Astrocyte (in vitro differentiated cells and primary cell): ENCODE measurements around the gene RPS6KA2. TPM values are rescaled to one million over a fixed set of nuclear protein-coding genes. Genes with fewer than 3 reads are reported as not detected.
A peak's percentile ranks its signal among the peaks of the same experiment; 100 is the strongest.

Experiments used
- DNase-seq: peaks from one replicate; pipeline ENCODE4 v3.0.0-alpha.2; 2010; ENCODE audit warnings: low read depth
- FAIRE-seq: peaks from 2 replicates; lab custom pipeline; 2011; peaks lifted over from hg19 to GRCh38; lab: Jason Lieb, UNC
- H2AFZ ChIP-seq: 2 replicates; pipeline ENCODE4 v1.6.0; 2012; ENCODE audit warnings: low read depth, low read length, inconsistent platforms
- H3K27ac ChIP-seq: 2 replicates; pipeline ENCODE4 v1.5.1; 2011; ENCODE audit warnings: low read depth, low read length, inconsistent platforms
- H3K27me3 ChIP-seq: 2 replicates; pipeline ENCODE4 v1.6.0; 2011; ENCODE audit warnings: low read length, inconsistent platforms; ENCODE audit not compliant: insufficient read depth
- H3K36me3 ChIP-seq: 2 replicates; pipeline ENCODE4 v1.5.1; 2011; ENCODE audit warnings: low read length, inconsistent platforms; ENCODE audit not compliant: insufficient read depth
- H3K4me1 ChIP-seq: 2 replicates; pipeline ENCODE4 v1.5.1; 2011; ENCODE audit warnings: low read length, inconsistent platforms; ENCODE audit not compliant: insufficient read depth
- H3K4me2 ChIP-seq: 2 replicates; pipeline ENCODE4 v1.6.0; 2012; ENCODE audit warnings: low read length, inconsistent platforms
- H3K4me3 ChIP-seq: 2 replicates; pipeline ENCODE4 v1.5.1; 2011; ENCODE audit warnings: low read depth, mild to moderate bottlenecking, low read length, inconsistent platforms; ENCODE audit not compliant: insufficient read depth
- H3K79me2 ChIP-seq: 2 replicates; pipeline ENCODE4 v1.6.0; 2012; ENCODE audit warnings: mild to moderate bottlenecking, low read length, inconsistent platforms; ENCODE audit not compliant: insufficient read depth
- H3K9ac ChIP-seq: 2 replicates; pipeline ENCODE4 v1.6.0; 2012; ENCODE audit warnings: mild to moderate bottlenecking, low read length, inconsistent platforms
- H3K9me3 ChIP-seq: 2 replicates; pipeline ENCODE4 v1.5.1; 2012; ENCODE audit warnings: low read depth, mild to moderate bottlenecking, low read length, inconsistent platforms; ENCODE audit not compliant: insufficient read depth
- H4K20me1 ChIP-seq: 2 replicates; pipeline ENCODE4 v1.6.0; 2012; ENCODE audit warnings: low read length, inconsistent platforms; ENCODE audit not compliant: insufficient read depth
- H3K27ac Mint-ChIP-seq: one replicate; pipeline ENCODE4 v1.8.0; 2021; ENCODE audit warnings: mild to moderate bottlenecking, mixed read lengths; ENCODE audit not compliant: unreplicated experiment
- H3K27me3 Mint-ChIP-seq: one replicate; pipeline ENCODE4 v1.8.0; 2021; ENCODE audit warnings: low read depth, mixed read lengths; ENCODE audit not compliant: unreplicated experiment
- H3K36me3 Mint-ChIP-seq: one replicate; pipeline ENCODE4 v1.8.0; 2021; ENCODE audit warnings: low read depth, mixed read lengths; ENCODE audit not compliant: unreplicated experiment
- H3K4me1 Mint-ChIP-seq: one replicate; pipeline ENCODE4 v1.8.0; 2021; ENCODE audit warnings: low read depth, mixed read lengths; ENCODE audit not compliant: unreplicated experiment
- H3K4me3 Mint-ChIP-seq: one replicate; pipeline ENCODE4 v1.8.0; 2021; ENCODE audit warnings: mild to moderate bottlenecking, moderate library complexity, mixed read lengths; ENCODE audit not compliant: unreplicated experiment
- H3K9me3 Mint-ChIP-seq: one replicate; pipeline ENCODE4 v1.8.0; 2021; ENCODE audit warnings: mild to moderate bottlenecking, mixed read lengths; ENCODE audit not compliant: unreplicated experiment
- EZH2 ChIP-seq: IDR thresholded peaks from 2 replicates; pipeline ENCODE4 v1.6.1; 2012; ENCODE audit warnings: mild to moderate bottlenecking, low read length, inconsistent platforms; ENCODE audit not compliant: insufficient read depth
- total RNA-seq: library from RNA; stranded (reverse); gene quantifications from 2 replicates; pipeline ENCODE4 v1.2.1, GENCODE V29; 2021
- TF ChIP-seq, protein P1 (sequence below): IDR thresholded peaks from 2 replicates; pipeline ENCODE4 v1.5.1; 2011; ENCODE audit warnings: low read depth, mild to moderate bottlenecking, inconsistent platforms, low read length, moderate library complexity; ENCODE audit not compliant: insufficient read depth

Gene RPS6KA2
- total RNA-seq, 1 donor from 2014 or later = 33.5 TPM

DNA sequence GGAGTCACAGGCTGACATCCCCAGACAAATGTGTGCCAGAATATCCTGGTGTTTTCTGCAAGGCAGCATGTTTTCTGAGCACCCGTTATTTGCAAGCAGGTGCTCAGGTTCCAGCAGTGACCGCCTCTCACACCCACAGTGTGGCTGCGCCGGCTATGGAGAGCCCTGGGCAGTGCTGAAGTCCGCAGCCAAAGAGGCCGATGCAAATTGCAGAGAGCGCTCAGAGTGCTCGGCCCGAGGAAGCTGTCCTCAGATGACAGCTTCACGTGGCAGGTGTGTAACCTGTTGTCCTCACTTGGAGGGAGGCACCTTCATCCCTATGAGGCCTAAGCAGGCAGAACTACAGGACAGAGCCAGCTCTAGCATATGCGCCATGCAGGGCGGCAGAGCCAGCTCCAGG lies 220.9 kb downstream of the RPS6KA2 start:
- H3K36me3 Mint-ChIP-seq = peaks cover 9% of the 10 kb centered on the region
- Histone ChIP-seq H3K27ac (no peak overlapping the region), H2AFZ (no peak overlapping the region), H3K79me2 (no peaks in the 10 kb centered on the region), H3K27me3 (no peaks in the 10 kb centered on the region), H3K4me3 (no peak overlapping the region), H3K4me2 (no peak overlapping the region), H3K4me1 (no peaks in the 10 kb centered on the region), H3K36me3 (no peaks in the 10 kb centered on the region), H3K9me3 (no peaks in the 10 kb centered on the region), H4K20me1 (no peaks in the 10 kb centered on the region), H3K9ac (no peak overlapping the region)
- H3K4me1 Mint-ChIP-seq = peaks cover 4% of the 10 kb centered on the region
- H3K9me3 Mint-ChIP-seq = no peaks in the 10 kb centered on the region
- TF ChIP-seq, protein P1, sequence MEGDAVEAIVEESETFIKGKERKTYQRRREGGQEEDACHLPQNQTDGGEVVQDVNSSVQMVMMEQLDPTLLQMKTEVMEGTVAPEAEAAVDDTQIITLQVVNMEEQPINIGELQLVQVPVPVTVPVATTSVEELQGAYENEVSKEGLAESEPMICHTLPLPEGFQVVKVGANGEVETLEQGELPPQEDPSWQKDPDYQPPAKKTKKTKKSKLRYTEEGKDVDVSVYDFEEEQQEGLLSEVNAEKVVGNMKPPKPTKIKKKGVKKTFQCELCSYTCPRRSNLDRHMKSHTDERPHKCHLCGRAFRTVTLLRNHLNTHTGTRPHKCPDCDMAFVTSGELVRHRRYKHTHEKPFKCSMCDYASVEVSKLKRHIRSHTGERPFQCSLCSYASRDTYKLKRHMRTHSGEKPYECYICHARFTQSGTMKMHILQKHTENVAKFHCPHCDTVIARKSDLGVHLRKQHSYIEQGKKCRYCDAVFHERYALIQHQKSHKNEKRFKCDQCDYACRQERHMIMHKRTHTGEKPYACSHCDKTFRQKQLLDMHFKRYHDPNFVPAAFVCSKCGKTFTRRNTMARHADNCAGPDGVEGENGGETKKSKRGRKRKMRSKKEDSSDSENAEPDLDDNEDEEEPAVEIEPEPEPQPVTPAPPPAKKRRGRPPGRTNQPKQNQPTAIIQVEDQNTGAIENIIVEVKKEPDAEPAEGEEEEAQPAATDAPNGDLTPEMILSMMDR = no peak
- TF ChIP-seq EZH2 = no peak
- DNase-seq (no peak), FAIRE-seq (no peak)
- no peak overlapping the region for H3K27ac Mint-ChIP-seq
- peaks cover 2% of the 10 kb centered on the region for H3K27me3 Mint-ChIP-seq
- no peak overlapping the region for H3K4me3 Mint-ChIP-seq

DNA sequence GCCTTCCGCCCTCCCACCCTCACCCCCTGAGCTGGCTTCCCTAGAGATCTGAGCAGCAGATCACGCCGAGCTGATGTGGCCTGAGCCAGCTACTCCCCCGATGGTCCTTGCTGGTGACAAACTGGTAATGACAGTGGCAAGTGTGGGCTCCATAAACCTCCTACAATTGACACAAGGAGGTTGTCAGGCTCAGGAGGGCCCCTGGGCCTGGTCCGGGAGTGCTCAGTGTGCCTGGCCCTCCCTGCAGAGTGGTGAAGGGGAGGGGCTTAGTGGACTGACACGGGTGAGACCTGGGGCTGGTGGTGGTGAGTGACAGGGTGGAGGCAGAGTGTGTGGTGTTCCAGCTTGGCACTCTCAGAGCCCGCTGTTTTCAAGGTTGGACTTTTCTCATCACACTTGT lies 221.7 kb downstream of the RPS6KA2 start:
- Mint-ChIP-seq H3K9me3 (no peaks in the 10 kb centered on the region), H3K4me3 (no peak overlapping the region), H3K27me3 (peaks cover 2% of the 10 kb centered on the region), H3K4me1 (peaks cover 4% of the 10 kb centered on the region), H3K27ac (no peak overlapping the region), H3K36me3 (peaks cover 7% of the 10 kb centered on the region)
- H3K4me2 ChIP-seq = no peak overlapping the region
- H3K9me3 ChIP-seq = no peaks in the 10 kb centered on the region
- no peaks in the 10 kb centered on the region for H4K20me1 ChIP-seq
- H3K36me3 ChIP-seq = no peaks in the 10 kb centered on the region
- no peak for FAIRE-seq
- no peak overlapping the region for H3K4me3 ChIP-seq
- DNase-seq = no peak
- H3K4me1 ChIP-seq = no peaks in the 10 kb centered on the region
- no peaks in the 10 kb centered on the region for H3K27me3 ChIP-seq
- no peaks in the 10 kb centered on the region for H3K79me2 ChIP-seq
- TF ChIP-seq EZH2 = no peak
- TF ChIP-seq, protein P1 = no peak
- no peak overlapping the region for H3K27ac ChIP-seq
- H2AFZ ChIP-seq = no peak overlapping the region
- H3K9ac ChIP-seq = no peak overlapping the region

DNA sequence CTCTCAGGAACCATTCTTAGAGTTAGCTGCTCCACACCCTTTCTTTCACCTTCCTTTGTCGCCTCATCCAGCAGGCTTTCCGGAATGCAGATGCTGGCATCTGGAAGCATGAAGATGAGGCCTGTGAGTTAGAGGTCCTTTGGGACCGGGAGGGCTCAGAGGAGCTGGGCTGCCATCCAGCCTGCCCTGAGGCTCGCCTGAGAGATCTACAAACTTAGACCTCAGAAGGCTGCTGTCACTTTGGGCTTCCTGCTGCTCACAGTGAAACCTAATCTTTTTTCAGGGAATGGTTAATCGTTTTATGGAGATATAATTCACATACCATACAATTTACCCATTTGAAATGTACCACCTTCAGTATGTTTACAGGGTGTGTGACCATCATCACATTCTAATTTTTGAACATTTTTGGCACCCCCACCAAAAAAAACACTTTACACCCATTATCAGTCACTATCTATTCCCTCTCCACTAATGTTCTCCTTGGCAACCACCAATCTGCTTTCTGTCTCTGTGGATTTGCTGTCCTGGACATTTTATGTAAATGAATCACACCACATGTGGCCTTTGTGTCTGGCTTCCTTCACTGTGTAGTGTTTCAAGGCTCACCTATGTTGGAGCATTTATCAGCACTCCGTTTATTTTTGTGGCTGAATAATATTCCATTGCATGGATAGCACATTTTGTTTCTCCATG lies 224.3 kb downstream of the RPS6KA2 start:
- H3K27ac Mint-ChIP-seq = no peak overlapping the region

More for the DNA sequence above, 224.3 kb downstream of the RPS6KA2 start:
- Histone ChIP-seq H3K27ac (no peak overlapping the region), H3K4me3 (no peak overlapping the region), H3K4me2 (no peak overlapping the region), H4K20me1 (no peaks in the 10 kb centered on the region), H3K36me3 (no peaks in the 10 kb centered on the region), H3K27me3 (no peaks in the 10 kb centered on the region), H3K9ac (no peak overlapping the region), H3K79me2 (no peaks in the 10 kb centered on the region), H3K9me3 (peaks cover 3% of the 10 kb centered on the region), H3K4me1 (no peaks in the 10 kb centered on the region), H2AFZ (no peak overlapping the region)
- Mint-ChIP-seq H3K4me1 (peaks cover 4% of the 10 kb centered on the region), H3K27me3 (peaks cover 12% of the 10 kb centered on the region), H3K36me3 (no peaks in the 10 kb centered on the region), H3K4me3 (no peak overlapping the region), H3K9me3 (peaks cover 5% of the 10 kb centered on the region)
- TF ChIP-seq, protein P1 = no peak
- TF ChIP-seq EZH2 = no peak
- DNase-seq (peak; percentile 24), FAIRE-seq (no peak)
